Esophagus muscularis mucosa (tissue), 3 donors: Measurements from ENCODE around the gene TJP2.

Experiments
- POLR2A ChIP-seq: fragments of 450-650 bp; IDR thresholded peaks from one replicate; pipeline ENCODE4 v1.6.1; 2017; ENCODE audit warnings: antibody characterized with exemption, moderate library complexity, mild to moderate bottlenecking, low read depth
- POLR2AphosphoS5 ChIP-seq, 2 donors: sonication (generic); formaldehyde crosslinking; IDR thresholded peaks; one replicate each; pipeline ENCODE4 v1.6.1; 2017; ENCODE audit warnings: antibody characterized with exemption in 2 of 2
- TF ChIP-seq, protein P1 (sequence below), 3 experiments: fragments of 200-600 bp in 2 of 3; fragments of 450-650 bp in 1 of 3; sonication (generic) in 2 of 3; IDR thresholded peaks; one replicate each; pipeline ENCODE4 v1.5.1; 2017 to 2019; ENCODE audit warnings: antibody characterized with exemption in 3 of 3, mild to moderate bottlenecking in 2 of 3, moderate library complexity in 1 of 3

DNA sequence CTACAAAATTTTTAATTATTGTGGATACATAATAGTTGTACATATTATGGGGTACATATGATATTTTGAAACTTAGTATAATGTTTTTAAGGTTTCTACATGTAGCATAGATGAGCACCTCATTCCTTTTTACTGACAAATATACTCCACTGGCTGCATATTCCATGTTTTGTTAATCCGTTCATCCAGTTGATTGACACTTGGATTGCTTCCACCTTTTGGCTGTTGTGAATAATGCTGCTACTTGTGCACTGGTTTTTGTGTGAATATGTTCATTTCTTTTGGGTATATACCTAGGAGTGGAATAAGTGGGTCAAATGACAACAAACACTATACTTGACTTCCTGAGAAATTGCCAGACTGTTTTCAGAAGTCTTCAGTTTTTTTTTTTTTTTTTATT, 148.2 kb downstream of the TJP2 start:
- TF ChIP-seq, protein P1, sequence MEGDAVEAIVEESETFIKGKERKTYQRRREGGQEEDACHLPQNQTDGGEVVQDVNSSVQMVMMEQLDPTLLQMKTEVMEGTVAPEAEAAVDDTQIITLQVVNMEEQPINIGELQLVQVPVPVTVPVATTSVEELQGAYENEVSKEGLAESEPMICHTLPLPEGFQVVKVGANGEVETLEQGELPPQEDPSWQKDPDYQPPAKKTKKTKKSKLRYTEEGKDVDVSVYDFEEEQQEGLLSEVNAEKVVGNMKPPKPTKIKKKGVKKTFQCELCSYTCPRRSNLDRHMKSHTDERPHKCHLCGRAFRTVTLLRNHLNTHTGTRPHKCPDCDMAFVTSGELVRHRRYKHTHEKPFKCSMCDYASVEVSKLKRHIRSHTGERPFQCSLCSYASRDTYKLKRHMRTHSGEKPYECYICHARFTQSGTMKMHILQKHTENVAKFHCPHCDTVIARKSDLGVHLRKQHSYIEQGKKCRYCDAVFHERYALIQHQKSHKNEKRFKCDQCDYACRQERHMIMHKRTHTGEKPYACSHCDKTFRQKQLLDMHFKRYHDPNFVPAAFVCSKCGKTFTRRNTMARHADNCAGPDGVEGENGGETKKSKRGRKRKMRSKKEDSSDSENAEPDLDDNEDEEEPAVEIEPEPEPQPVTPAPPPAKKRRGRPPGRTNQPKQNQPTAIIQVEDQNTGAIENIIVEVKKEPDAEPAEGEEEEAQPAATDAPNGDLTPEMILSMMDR (IDR thresholded peaks at IDR 0.05), result no peak
- TF ChIP-seq POLR2AphosphoS5 (IDR thresholded peaks at IDR 0.05), result no peak
- TF ChIP-seq POLR2A, result no peak
